Prostate gland (tissue), 2 donors: Measurements from ENCODE around the gene SLC35D1. TPM values are rescaled to one million over a fixed set of nuclear protein-coding genes. Genes with fewer than 3 reads are reported as not detected.
"Not testable (repeated sequence)": the region's sequence is repeated elsewhere in the genome, so short reads cannot be mapped to it uniquely, and the experiment has no call there.

ENCODE experiments used
- DNase-seq: peaks from one replicate; pipeline ENCODE4 v3.0.0-alpha.2; 2019; ENCODE audit warnings: low spot score
- H3K27ac ChIP-seq, 2 donors: fragments of 200-600 bp; sonication (generic); 2 replicates each; pipeline ENCODE4 v1.5.1; 2017 to 2019
- H3K27me3 ChIP-seq: fragments of 200-600 bp; sonication (generic); replicated peaks from 2 replicates; pipeline ENCODE4 v1.5.1; 2019; ENCODE audit not compliant: insufficient read depth
- H3K36me3 ChIP-seq, 2 donors: fragments of 200-600 bp; sonication (generic); 1 replicate in 1 of 2; 2 replicates in 1 of 2; pipeline versions ENCODE4 v1.5.1 to v1.8.1; 2017 to 2019
- H3K4me1 ChIP-seq: fragments of 200-600 bp; sonication (generic); replicated peaks from 2 replicates; pipeline ENCODE4 v1.5.1; 2019
- H3K4me3 ChIP-seq, 2 donors: fragments of 200-600 bp; sonication (generic); 2 replicates each; pipeline ENCODE4 v1.5.1; 2017 to 2019
- H3K9me3 ChIP-seq: fragments of 200-600 bp; sonication (generic); 2 replicates; pipeline ENCODE4 v1.5.1; 2017
- CTCF ChIP-seq, 4 experiments: fragments of 200-600 bp in 2 of 4; fragments of 450-650 bp in 2 of 4; sonication (generic) in 2 of 4; IDR thresholded peaks; 1 replicate in 3 of 4; 2 replicates in 1 of 4; pipeline ENCODE4 v1.5.1; 2016 to 2019; ENCODE audit warnings: antibody characterized with exemption in 4 of 4, mild to moderate bottlenecking in 2 of 4, moderate library complexity in 2 of 4
- POLR2A ChIP-seq: fragments of 450-650 bp; IDR thresholded peaks from one replicate; pipeline ENCODE4 v1.6.1; 2016; ENCODE audit warnings: antibody characterized with exemption, mild to moderate bottlenecking
- POLR2AphosphoS5 ChIP-seq: sonication (generic); formaldehyde crosslinking; IDR thresholded peaks from one replicate; pipeline ENCODE4 v1.6.1; 2017; ENCODE audit warnings: antibody characterized with exemption
- WGBS: methylation state at CpG from one replicate; pipeline ENCODE4 v1.1.5; 2018; 5-methylcytosine and 5-hydroxymethylcytosine counted together
- intact Hi-C: fragments of 100-400 bp; cut with DNase I; formaldehyde crosslinking; loops from one replicate; pipeline ENCODE4 v1.14.2; 2022
- total RNA-seq, 2 donors: library from RNA; depleted of rRNA; stranded (reverse); fragments of >200 nt; gene quantifications; one replicate each; pipeline ENCODE4 v1.1.0, GENCODE V29; 2016

Gene SLC35D1
- total RNA-seq, 2 donors from 2014 or later = 13.0 to 13.2 TPM

DNA sequence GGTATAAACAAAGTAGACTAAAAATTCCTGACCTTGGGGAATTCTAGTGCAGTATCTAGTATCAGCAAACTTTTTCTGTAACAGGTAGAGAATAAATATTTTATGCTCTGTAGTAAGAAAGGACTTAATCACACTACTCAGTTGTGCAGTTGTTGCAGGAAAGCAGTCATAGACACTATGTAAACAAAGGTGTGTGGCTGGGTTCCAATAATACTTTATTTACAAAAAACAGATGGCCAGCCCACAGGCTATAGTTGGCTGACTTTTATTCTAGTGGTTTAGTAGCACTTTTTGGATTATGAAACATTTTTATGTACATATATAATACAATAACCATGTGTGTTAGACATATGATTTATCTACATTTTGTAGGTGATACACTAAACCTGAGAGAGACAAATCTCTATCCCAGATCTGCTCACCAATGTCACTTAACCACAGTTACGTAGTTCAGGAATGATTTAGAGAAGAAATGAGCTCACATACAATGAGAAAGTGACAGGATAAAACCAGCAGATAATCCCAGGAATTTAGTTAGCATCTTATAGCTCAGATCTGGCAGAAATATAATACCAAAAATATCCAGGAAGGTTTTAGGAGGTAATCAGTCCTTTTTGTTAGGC, 73.1 kb downstream of the SLC35D1 start:
- no peak for TF ChIP-seq POLR2A
- no peaks in the 10 kb centered on the region for H3K9me3 ChIP-seq
- 55% methylated on average over 1 of the region's 1 CpG for whole genome bisulfite sequencing
- intact Hi-C loops = loop anchor here (10.0 kb wide), 1 partner anchor 56 kb away; the partner anchor contains the start of genes DNAI4 and MIER1
- no peaks in the 10 kb centered on the region for H3K27me3 ChIP-seq
- no peaks in the 10 kb centered on the region for H3K36me3 ChIP-seq
- no peaks in the 10 kb centered on the region for H3K4me1 ChIP-seq
- no peak overlapping the region for H3K4me3 ChIP-seq
- no peak for DNase-seq
- peak overlapping the region; percentile 27 to 42 for H3K27ac ChIP-seq

GRCh38 chr1:66979621-66980020, 74.3 kb downstream of the SLC35D1 start:
- 97% methylated on average over 11 of the region's 11 CpGs for WGBS
- H3K27ac ChIP-seq, H3K4me3 ChIP-seq, DNase-seq, H3K9me3 ChIP-seq, H3K4me1 ChIP-seq, H3K27me3 ChIP-seq, H3K36me3 ChIP-seq: not testable (repeated sequence)
- intact Hi-C loops = loop anchor here (10.0 kb wide), 1 partner anchor 55 kb away; the partner anchor contains the start of genes DNAI4 and MIER1

GRCh38 chr1:66978201-66978600, 75.7 kb downstream of the SLC35D1 start:
- H3K36me3 ChIP-seq = no peaks in the 10 kb centered on the region
- intact Hi-C loops = no loop called here

GRCh38 chr1:66968574-66968973, 85.4 kb downstream of the SLC35D1 start:
- no peak for DNase-seq
- intact Hi-C loops = loop anchor here (5.0 kb wide), 1 partner anchor 516 kb away; no protein-coding TSS in a partner anchor
- no peak overlapping the region for H3K4me3 ChIP-seq
- TF ChIP-seq POLR2AphosphoS5 (no peak), CTCF (IDR thresholded peaks at IDR 0.05) (no peak), POLR2A (no peak)
- H3K4me1 ChIP-seq = no peaks in the 10 kb centered on the region
- H3K36me3 ChIP-seq = no peaks in the 10 kb centered on the region
- no peak overlapping the region for H3K27ac ChIP-seq
- no peaks in the 10 kb centered on the region for H3K27me3 ChIP-seq
- no peaks in the 10 kb centered on the region for H3K9me3 ChIP-seq
- WGBS = 86% methylated on average over 3 of the region's 3 CpGs

More at GRCh38 chr1:66978201-66978600, 75.7 kb downstream of the SLC35D1 start:
- Histone ChIP-seq H3K4me1 (no peaks in the 10 kb centered on the region), H3K4me3 (no peak overlapping the region), H3K27me3 (no peaks in the 10 kb centered on the region), H3K27ac (no peak overlapping the region), H3K9me3 (no peaks in the 10 kb centered on the region)
- no peak for TF ChIP-seq POLR2A
- no peak for TF ChIP-seq POLR2AphosphoS5
- no peak for TF ChIP-seq CTCF (IDR thresholded peaks at IDR 0.05)
- no peak for DNase-seq

DNA sequence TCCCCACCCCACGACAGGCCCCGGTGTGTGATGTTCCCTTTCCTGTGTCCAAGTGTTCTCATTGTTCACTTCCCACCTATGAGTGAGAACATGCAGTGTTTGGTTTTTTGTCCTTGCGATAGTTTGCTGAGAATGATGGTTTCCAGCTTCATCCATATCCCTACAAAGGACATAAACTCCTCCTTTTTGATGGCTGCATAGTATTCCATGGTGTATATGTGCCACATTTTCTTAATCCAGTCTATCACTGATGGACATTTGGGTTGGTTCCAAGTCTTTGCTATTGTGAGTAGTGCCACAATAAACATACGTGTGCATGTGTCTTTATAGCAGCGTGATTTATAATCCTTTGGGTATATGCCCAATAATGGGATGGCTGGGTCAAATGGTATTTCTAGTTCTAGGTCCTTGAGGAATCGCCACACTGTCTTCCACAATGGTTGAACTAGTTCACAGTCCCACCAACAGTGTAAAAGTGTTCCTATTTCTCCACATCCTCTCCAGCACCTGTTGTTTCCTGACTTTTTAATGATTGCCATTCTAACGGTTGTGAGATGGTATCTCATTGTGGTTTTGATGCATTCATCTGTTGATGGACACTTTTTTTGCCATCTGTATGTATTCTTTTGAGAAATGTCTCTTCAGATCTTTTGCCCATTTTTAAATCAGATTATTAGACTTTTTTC, 87.6 kb downstream of the SLC35D1 start:
- not testable (repeated sequence) for H3K27ac ChIP-seq, H3K4me1 ChIP-seq, H3K9me3 ChIP-seq, H3K27me3 ChIP-seq, H3K36me3 ChIP-seq, H3K4me3 ChIP-seq, DNase-seq
- 89% methylated on average over 7 of the region's 7 CpGs for WGBS
- intact Hi-C loops = loop anchor here (5.0 kb wide), 1 partner anchor 514 kb away; no protein-coding TSS in a partner anchor

GRCh38 chr1:66957938-66958337, 96.0 kb downstream of the SLC35D1 start:
- no peaks in the 10 kb centered on the region for H3K9me3 ChIP-seq
- no peaks in the 10 kb centered on the region for H3K36me3 ChIP-seq
- no peak for DNase-seq
- no peak for TF ChIP-seq POLR2A
- TF ChIP-seq CTCF (IDR thresholded peaks at IDR 0.05) = no peak
- no peak for TF ChIP-seq POLR2AphosphoS5
- intact Hi-C loops = no loop called here
- H3K27me3 ChIP-seq = no peaks in the 10 kb centered on the region
- 98% methylated on average over 3 of the region's 3 CpGs for WGBS
- no peak overlapping the region for H3K27ac ChIP-seq
- no peak overlapping the region for H3K4me3 ChIP-seq
- no peaks in the 10 kb centered on the region for H3K4me1 ChIP-seq
